Activated naive CD8-positive, alpha-beta T cell treated with anti-CD3 and anti-CD28 coated beads for 36 hours (primary cell): ENCODE data around the gene GMIP. TPM values are rescaled to one million over a fixed set of nuclear protein-coding genes. Genes with fewer than 3 reads are reported as not detected.

Experiments
- DNase-seq: peaks from one replicate; pipeline ENCODE4 v3.0.0; 2021
- H3K27ac Mint-ChIP-seq: one replicate; pipeline ENCODE4 v1.8.0; 2022; ENCODE audit warnings: mild to moderate bottlenecking, moderate library complexity, mixed read lengths
- H3K27me3 Mint-ChIP-seq: one replicate; pipeline ENCODE4 v1.8.0; 2022; ENCODE audit warnings: mild to moderate bottlenecking, mixed read lengths
- H3K36me3 Mint-ChIP-seq: one replicate; pipeline ENCODE4 v1.8.0; 2021; ENCODE audit warnings: mild to moderate bottlenecking, mixed read lengths
- H3K4me1 Mint-ChIP-seq: one replicate; pipeline ENCODE4 v1.8.0; 2021; ENCODE audit warnings: mixed read lengths
- H3K4me3 Mint-ChIP-seq: one replicate; pipeline ENCODE4 v1.8.0; 2022; ENCODE audit warnings: mild to moderate bottlenecking, moderate library complexity, mixed read lengths
- H3K9me3 Mint-ChIP-seq: one replicate; pipeline ENCODE4 v1.8.0; 2022; ENCODE audit warnings: mixed read lengths
- total RNA-seq, 2 experiments: library from RNA; stranded (reverse); gene quantifications; one replicate each; pipeline ENCODE4 v1.2.3, GENCODE V29; 2021

The GMIP gene
- total RNA-seq, 2 experiments from 2014 or later: 53.3 to 54.7 TPM

- no peak overlapping the region for H3K4me3 Mint-ChIP-seq
- peak overlapping the region; percentile 47 for H3K27ac Mint-ChIP-seq
- no peaks in the 10 kb centered on the region for H3K27me3 Mint-ChIP-seq
- H3K4me1 Mint-ChIP-seq: peaks cover 9% of the 10 kb centered on the region
- no peak for DNase-seq
- H3K36me3 Mint-ChIP-seq: peaks cover 43% of the 10 kb centered on the region
- H3K9me3 Mint-ChIP-seq: no peaks in the 10 kb centered on the region
Measured at GRCh38 chr19:19633711-19634515, 9.5 kb downstream of the GMIP start.

DNA sequence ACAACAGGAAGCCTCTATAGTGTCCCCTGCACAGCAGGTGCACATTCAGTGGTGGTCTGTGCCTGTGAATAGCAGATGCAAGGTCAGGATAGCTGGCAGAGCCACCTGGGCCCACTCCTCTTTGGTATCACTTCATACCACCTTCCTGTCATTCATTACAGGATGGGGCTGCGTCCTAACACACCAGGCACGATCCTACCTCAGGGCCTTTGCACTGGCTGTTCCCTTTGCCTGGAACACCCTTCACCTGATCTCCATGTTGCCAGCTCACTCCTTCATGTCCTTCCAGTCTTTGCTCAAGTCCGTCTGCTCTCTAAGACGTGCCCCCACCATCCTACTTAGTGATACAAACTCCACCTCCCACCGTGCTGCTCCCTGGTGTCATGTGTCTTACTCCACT, 10.8 kb downstream of the GMIP start:
- Mint-ChIP-seq H3K36me3 (peaks cover 41% of the 10 kb centered on the region), H3K27ac (no peak overlapping the region), H3K9me3 (no peaks in the 10 kb centered on the region), H3K4me1 (peaks cover 12% of the 10 kb centered on the region), H3K4me3 (no peak overlapping the region), H3K27me3 (no peaks in the 10 kb centered on the region)
- no peak for DNase-seq

DNA sequence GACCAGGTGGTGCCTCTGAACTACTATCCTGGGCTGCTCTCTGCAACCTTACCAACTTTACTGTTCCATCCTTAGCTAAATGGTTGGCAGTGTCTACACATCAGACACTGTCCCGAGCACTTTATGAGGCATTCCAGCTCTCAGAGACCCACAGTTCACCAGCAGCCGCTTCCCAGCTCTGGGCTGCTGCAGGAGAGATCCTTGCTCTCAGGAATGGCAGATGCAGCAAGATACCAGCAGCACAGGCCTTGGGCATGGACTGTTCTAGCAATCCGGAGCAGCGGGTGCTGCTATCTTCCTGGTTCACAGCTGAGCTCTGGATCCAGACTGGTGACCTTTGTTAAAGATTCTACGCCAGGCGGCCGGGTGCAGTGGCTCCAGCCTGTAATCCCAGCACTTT, 12.1 kb downstream of the GMIP start:
- peaks cover 40% of the 10 kb centered on the region for H3K36me3 Mint-ChIP-seq
- no peaks in the 10 kb centered on the region for H3K9me3 Mint-ChIP-seq
- H3K27ac Mint-ChIP-seq: no peak overlapping the region
- peaks cover 22% of the 10 kb centered on the region for H3K4me1 Mint-ChIP-seq
- H3K27me3 Mint-ChIP-seq: no peaks in the 10 kb centered on the region
- no peak overlapping the region for H3K4me3 Mint-ChIP-seq
- DNase-seq: no peak

DNA sequence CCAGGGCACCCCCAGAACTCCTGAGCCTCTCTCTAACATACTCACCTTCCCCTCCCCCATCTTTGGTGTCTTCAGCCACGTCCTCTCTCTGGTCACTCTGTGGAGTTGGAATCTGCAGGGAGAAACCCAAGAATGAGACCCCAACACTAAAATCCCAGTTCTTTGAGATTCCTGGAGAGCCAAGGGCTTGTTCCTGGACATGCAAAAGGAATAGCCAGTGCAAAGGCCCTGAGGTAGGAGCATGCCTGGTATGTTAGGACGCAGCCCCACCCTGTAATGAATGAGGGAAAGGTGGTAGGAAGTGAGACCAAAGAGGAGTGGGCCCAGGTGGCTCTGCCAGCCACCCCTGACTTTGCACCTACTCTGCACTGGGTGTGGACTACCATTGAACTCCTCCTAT, 13.0 kb downstream of the GMIP start:
- no peaks in the 10 kb centered on the region for H3K9me3 Mint-ChIP-seq
- H3K27ac Mint-ChIP-seq: peak overlapping the region; percentile 42
- peaks cover 28% of the 10 kb centered on the region for H3K4me1 Mint-ChIP-seq
- H3K27me3 Mint-ChIP-seq: no peaks in the 10 kb centered on the region
- H3K36me3 Mint-ChIP-seq: peaks cover 38% of the 10 kb centered on the region
- DNase-seq: no peak
- no peak overlapping the region for H3K4me3 Mint-ChIP-seq

- no peak for DNase-seq
- H3K4me3 Mint-ChIP-seq: no peak overlapping the region
- peaks cover 38% of the 10 kb centered on the region for H3K36me3 Mint-ChIP-seq
- no peaks in the 10 kb centered on the region for H3K27me3 Mint-ChIP-seq
- H3K4me1 Mint-ChIP-seq: peaks cover 26% of the 10 kb centered on the region
- H3K27ac Mint-ChIP-seq: no peak overlapping the region
- no peaks in the 10 kb centered on the region for H3K9me3 Mint-ChIP-seq
Measured at GRCh38 chr19:19630062-19630414, 13.4 kb downstream of the GMIP start.

GRCh38 chr19:19628501-19629134, 14.8 kb downstream of the GMIP start:
- DNase-seq: peak; percentile 73
- Mint-ChIP-seq H3K4me1 (peaks cover 23% of the 10 kb centered on the region), H3K27ac (peak overlapping the region; percentile 96), H3K4me3 (peak overlapping the region; percentile 75), H3K27me3 (no peaks in the 10 kb centered on the region), H3K36me3 (peaks cover 34% of the 10 kb centered on the region), H3K9me3 (no peaks in the 10 kb centered on the region)

DNA sequence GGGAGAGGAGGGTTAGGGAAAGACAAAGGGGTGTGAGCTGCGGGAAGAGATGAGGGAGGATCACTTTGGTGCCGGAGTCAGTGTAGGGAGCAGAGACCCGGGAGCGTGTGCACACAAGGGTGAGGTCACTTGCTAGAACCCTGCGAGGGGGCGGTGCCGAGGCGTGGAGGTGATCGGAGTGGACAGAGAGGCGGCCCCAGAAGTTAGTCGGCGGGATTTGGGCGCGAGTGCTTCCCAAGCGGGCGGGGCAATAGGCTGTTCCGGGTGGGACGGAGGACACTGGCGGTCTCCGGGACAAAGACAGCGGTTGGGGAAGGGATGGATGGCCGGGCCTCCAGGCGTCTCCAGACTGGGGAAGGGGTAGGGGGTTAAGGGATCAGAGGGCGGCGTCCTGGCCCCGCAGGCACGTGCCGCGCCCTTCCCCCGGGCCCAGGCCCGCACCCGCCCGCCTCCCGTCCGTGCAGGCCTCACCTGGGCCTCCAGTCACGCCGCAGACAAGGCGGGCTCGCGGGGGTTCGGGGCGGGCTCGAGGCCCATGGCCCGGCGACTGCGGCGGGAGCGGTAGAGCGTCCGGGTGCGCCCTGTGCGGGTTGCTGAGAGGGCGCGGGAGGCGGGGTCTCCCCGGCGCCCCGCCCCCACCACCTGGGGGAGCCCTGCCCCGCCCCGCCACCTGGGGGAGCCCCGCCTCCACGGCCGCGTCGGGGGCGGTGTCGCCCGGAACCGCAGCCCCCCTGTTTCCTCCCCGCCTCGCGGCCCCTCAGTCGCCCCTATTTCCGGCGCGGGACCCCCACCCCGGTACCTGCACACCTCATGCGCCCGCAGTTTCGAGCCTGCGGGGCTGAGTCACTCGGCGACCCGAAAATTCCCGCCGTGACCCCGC, 15.6 kb downstream of the GMIP start, which contains the start of gene LPAR2:
Gene LPAR2, minus strand, starts transcription at position 600 of the 880 bp plus-strand sequence. CDS start 945 bp downstream, outside the sequence.
- peak; percentile 80 for DNase-seq
- Mint-ChIP-seq H3K4me1 (peaks cover 23% of the 10 kb centered on the region), H3K27me3 (no peaks in the 10 kb centered on the region), H3K27ac (peak within 1 kb of the TSS; percentile 97), H3K4me3 (peak within 1 kb of the TSS; percentile 91), H3K36me3 (peaks cover 28% of the 10 kb centered on the region), H3K9me3 (no peaks in the 10 kb centered on the region)

- Mint-ChIP-seq H3K9me3 (no peaks in the 10 kb centered on the region), H3K4me3 (peak overlapping the region; percentile 91), H3K27me3 (no peaks in the 10 kb centered on the region), H3K4me1 (peaks cover 23% of the 10 kb centered on the region), H3K36me3 (peaks cover 24% of the 10 kb centered on the region), H3K27ac (peak overlapping the region; percentile 97)
- no peak for DNase-seq
Measured at GRCh38 chr19:19626516-19627472, 16.7 kb downstream of the GMIP start.

DNA sequence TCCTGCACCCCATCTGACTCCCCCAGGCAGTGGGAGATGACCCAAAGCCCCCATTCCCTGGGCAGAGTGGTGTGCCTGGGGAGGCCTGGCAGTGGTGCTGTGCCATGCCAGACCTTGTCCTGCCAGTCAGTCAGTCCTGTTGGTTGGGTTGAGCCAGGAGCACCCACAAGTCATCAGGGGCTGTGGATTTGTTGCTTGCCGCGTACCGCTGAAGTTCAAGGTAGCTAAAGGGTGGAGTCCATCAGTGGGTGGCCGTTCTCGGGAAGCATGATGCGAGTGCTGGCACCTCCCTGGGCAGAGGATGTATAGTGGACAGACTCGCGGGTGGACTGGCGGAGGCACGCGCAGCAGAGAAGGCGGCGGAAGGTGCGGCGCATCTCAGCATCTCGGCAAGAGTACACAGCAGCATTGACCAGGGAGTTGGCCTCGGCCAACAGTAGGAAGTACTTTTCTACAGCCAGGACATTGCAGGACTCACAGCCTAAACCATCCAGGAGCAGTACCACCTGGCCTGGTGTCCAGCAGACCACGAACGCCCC, 19.4 kb downstream of the GMIP start:
- DNase-seq: no peak
- Mint-ChIP-seq H3K9me3 (no peaks in the 10 kb centered on the region), H3K27me3 (no peaks in the 10 kb centered on the region), H3K4me3 (no peak overlapping the region), H3K4me1 (peaks cover 29% of the 10 kb centered on the region), H3K27ac (no peak overlapping the region), H3K36me3 (peaks cover 17% of the 10 kb centered on the region)

- no peak for DNase-seq
- Mint-ChIP-seq H3K27ac (no peak overlapping the region), H3K9me3 (no peaks in the 10 kb centered on the region), H3K4me1 (peaks cover 31% of the 10 kb centered on the region), H3K36me3 (peaks cover 13% of the 10 kb centered on the region), H3K4me3 (no peak overlapping the region), H3K27me3 (no peaks in the 10 kb centered on the region)
Measured at GRCh38 chr19:19623383-19623782, 20.1 kb downstream of the GMIP start.

DNA sequence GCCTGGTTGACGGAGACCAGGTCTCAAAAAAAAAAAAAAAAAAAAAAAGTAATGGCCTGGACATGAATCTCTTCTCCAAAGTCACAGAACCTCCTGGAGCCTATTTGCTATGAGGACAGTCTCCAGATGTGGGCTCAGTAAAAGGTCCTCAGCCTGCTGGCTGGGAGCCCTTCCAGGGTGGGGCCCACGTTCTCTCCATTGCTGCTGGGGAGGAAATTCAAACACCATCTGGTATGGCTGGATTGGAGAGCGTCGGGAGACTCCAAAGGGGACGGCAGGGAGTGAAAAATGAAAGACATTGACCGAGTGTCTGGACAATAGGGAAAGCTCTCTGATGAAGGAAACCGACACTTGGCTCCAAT, 23.6 kb downstream of the GMIP start:
- Mint-ChIP-seq H3K9me3 (no peaks in the 10 kb centered on the region), H3K4me1 (peaks cover 38% of the 10 kb centered on the region), H3K27me3 (no peaks in the 10 kb centered on the region), H3K36me3 (peaks cover 12% of the 10 kb centered on the region), H3K4me3 (no peak overlapping the region), H3K27ac (no peak overlapping the region)
- no peak for DNase-seq

GRCh38 chr19:19619181-19619848, 24.1 kb downstream of the GMIP start:
- peak overlapping the region; percentile 87 for H3K27ac Mint-ChIP-seq
- DNase-seq: no peak
- no peaks in the 10 kb centered on the region for H3K27me3 Mint-ChIP-seq
- no peaks in the 10 kb centered on the region for H3K9me3 Mint-ChIP-seq
- H3K4me3 Mint-ChIP-seq: peak overlapping the region; percentile 80
- H3K4me1 Mint-ChIP-seq: peaks cover 38% of the 10 kb centered on the region
- peaks cover 8% of the 10 kb centered on the region for H3K36me3 Mint-ChIP-seq

DNA sequence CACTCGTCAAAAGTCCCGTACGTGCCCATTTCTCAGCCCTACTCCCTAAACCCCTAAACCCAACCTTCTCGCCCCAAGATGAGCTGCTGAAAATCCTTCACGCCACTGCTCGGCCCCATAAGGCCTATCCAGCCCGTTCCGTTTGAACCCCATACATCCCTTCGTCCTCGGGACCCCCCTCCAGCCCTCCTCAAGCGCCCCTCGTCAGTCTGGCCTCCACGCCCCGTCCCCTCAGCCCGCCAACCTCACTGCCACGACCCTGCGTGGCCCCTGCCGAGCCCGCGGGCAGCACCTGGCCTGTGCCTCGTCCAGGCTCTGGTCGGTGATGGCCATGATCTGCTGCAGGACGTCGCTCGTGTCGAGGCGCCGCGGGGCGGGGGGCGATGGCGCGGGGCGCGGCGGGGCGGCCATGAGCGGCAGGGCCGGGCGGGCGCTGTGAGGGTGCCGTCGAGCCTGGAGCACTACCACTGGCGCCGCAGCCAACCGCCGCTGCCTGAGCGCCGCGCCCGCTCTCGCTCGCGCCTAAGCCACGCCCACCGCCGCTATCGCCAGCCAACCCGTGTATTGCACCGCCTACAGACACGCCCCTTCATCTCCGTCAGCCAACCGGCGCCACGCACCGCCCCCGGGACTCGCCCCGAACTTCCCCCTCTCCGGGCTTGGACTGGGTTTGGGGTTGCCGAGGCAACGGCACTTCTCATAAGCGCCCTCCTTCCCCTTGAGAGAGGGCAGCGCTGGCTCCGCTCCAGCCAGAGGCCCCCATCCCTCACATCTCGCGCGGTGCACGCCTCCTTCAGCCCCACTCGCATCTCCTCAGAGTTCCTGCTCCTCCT, 25.0 kb downstream of the GMIP start, which contains the start of gene PBX4:
Gene PBX4, minus strand, starts transcription at position 469 of the 833 bp plus-strand sequence. Its CDS starts 58 bp downstream, at position 411.
- Mint-ChIP-seq H3K27ac (peak within 1 kb of the TSS; percentile 87), H3K4me1 (peaks cover 39% of the 10 kb centered on the region), H3K27me3 (no peaks in the 10 kb centered on the region), H3K9me3 (no peaks in the 10 kb centered on the region), H3K4me3 (peak within 1 kb of the TSS; percentile 82), H3K36me3 (peaks cover 4% of the 10 kb centered on the region)
- peak; percentile 99 for DNase-seq
